HG03469 (cell line): Measurements from ENCODE around the gene LSM2.
A peak's percentile ranks its signal among the peaks of the same experiment; 100 is the strongest.
"Not testable (repeated sequence)": the region's sequence is repeated elsewhere in the genome, so short reads cannot be mapped to it uniquely, and the experiment has no call there.

Source experiments
- ATAC-seq: cut with Tn5 transposase; IDR thresholded peaks from one replicate; pipeline ENCODE4 v1.9.1; 2021; ENCODE audit warnings: mild to moderate bottlenecking, moderate library complexity, moderate number of reproducible peaks; ENCODE audit not compliant: unreplicated experiment

The LSM2 gene

DNA sequence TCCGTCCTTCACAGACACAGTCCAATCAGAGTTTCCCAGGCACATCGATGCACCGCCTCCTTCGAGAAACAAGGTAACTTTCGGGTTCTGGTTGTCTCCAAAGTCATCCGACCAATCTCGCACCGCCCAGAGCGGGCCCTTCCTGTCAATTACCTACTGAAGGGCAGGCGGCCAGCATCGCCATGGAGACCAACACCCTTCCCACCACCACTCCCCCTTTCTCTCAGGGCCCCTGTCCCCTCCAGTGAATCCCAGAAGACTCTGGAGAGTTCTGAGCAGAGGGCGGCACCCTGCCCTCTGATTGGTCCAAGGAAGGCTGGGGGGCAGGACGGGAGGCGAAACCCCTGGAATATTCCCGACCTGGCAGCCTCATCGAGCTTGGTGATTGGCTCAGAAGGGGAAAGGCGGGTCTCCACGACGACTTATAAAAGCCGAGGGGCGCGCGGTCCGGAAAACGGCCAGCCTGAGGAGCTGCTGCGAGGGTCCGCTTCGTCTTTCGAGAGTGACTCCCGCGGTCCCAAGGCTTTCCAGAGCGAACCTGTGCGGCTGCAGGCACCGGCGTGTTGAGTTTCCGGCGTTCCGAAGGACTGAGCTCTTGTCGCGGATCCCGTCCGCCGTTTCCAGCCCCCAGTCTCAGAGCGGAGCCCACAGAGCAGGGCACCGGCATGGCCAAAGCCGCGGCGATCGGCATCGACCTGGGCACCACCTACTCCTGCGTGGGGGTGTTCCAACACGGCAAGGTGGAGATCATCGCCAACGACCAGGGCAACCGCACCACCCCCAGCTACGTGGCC lies 20.7 kb upstream of the LSM2 start, which contains the start of gene HSPA1B:
TSS of gene HSPA1B (plus strand) at position 453 of the 794 bp plus-strand sequence. CDS start at position 666, 213 bp downstream.
- ATAC-seq: peak; percentile 29

DNA sequence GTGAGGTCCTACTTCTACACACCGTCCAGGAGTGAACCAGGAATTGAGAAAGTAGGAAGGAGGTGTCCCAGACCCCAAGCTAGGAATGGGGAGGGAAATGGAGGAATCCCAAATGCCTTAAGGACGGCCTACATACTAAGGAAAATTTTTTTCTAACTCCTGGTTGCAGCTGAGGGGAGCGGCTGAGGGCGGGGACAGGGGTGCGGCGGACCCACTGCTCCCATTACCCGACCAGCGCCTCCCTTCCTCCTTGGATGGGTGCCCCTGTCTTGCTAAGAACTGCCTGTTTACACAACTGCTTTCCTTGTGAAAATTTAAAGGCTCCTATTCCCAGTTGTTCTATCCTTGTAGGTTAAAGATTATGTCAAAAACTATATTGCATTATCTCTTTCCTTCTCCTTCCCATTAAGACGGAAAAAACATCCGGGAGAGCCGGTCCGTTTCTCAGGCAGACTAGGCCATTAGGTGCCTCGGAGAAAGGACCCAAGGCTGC lies 20.1 kb upstream of the LSM2 start:
- ATAC-seq: no peak

DNA sequence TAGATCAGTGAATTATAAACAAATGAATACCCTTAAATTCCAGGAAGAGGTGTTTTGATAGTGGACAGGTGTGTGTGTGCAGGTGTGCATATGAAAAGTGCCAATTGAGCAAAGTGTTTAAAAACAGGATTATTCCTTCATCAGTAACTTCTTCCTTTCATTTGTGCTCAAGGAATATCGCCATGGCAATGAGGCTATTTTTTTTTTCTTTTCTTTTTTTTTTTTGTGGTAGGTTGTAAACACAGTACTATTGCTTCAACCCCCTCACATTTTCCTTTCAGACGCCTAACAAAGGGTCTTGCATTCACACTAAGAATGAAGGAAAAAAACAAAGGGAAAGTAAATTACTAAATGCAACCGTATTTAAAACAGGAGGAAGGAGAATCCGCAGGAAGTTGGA lies 18.8 kb upstream of the LSM2 start:
- no peak for ATAC-seq

DNA sequence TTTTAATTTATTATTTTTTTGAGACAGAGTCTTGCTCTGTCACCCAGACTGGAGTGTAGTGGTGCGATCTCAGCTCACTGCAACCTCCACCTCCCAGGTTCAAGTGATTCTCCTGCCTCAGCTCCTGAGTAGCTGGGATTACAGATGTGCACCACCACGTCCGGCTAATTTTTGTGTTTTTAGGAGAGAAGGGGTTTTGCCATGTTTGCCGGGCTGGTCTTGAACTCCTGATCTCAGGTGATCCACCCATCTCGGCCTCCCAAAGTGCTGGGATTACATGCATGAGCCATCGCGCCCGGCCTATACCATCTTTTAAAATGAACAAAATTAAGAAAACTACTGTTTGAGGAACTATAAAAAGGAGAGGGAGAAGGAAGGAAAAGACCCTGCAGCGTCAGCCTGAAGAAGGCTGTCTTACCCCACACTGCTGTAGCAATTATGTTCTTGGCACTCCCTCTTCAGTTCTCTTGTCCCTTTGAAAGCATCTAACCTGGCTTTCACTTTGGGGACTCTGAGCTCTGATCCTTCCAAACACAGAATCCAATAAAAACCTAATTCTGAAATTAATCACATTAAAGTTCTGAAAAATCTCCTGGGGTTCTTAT lies 16.9 kb upstream of the LSM2 start:
- ATAC-seq: not testable (repeated sequence)

DNA sequence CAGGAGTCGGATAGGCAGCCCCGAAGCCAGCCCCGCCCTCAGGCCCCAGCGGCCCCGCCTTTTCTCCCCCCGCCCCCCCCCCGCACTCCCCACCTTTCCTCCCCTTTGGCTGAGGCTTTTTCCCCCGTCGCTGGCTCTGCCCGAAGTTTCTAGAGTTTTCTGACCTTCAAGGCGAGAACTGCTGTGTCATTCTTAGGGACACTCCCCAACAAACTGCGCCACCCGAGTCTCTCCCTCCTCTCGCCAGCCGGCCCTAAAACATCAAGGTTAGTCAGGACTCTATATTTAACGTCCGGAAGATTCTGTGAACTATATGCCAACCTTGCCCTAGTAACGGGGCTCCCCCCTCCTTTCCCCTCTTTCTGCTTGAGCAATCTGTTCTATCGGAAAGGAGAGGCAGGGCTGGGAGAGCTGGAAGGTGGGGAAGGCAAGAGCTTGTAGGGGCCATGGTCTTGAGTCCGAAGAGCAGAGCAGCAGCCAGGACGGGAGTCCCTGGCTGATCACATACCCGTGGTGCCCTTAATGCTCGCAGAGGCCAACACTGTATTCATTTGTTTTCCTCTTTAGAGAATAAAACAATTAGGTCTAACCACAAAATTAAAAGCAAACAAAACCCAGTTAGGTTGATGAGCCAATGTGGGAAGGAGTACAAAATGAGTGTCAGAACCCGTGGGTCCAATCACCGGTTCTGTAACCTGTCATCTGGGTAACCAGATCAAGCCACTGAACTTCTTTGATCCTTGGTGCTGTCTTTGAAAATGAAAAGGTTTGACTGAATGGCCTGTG lies 15.5 kb upstream of the LSM2 start:
- ATAC-seq: no peak

DNA sequence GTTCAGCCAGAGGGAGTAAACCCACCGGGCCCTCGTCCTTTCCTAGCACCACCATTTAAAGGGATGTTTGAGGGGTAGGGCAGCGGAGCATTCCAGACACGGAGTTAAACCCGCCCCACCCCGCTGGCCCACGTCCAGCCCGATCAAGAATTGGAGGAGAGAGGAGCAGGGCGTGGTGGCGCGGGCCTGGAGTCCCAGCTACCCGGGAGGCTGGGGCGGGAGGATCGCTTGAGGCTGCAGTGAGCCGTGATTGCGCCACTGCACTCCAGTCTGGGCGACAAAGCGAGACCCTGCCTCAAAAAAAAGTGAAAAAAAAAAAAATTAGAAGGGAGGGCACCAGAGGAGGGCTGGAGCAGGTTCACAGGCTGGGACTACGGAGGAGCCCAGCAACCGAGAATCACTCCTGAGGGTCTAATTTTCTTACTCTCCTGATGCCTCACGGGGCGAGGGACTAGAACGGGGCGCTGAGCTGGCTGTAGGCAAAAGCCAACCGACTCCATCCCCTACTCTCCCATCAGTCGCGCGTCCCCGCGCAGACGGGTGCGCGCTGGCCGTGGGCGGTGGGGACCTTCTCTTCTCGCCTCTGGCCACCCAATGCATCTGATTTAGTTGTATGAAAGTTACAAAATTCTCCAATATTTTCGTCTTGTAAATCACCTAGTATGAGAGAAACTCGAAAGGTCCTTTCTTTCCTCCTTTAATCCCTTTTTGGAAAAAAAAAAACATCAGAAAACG lies 14.7 kb upstream of the LSM2 start:
- no peak for ATAC-seq

DNA sequence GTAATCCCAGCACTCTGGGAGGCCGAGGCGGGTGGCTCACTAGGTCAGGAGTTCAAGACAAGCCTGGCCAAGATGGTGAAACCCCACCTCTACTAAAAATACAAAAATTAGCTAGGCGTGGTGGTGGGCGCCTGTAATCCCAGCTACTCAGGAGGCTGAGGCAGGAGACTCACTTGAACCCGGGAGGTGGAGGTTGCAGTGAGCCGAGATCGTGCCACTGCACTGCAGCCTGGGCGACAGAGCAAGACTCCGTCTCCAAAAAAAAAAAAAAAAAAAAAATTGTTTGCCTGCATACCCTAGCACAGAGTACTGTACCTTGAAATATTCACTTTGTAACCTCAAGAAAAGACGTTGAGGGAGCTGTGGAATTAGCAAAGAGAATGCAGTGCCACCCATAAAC lies 13.6 kb upstream of the LSM2 start:
- not testable (repeated sequence) for ATAC-seq

DNA sequence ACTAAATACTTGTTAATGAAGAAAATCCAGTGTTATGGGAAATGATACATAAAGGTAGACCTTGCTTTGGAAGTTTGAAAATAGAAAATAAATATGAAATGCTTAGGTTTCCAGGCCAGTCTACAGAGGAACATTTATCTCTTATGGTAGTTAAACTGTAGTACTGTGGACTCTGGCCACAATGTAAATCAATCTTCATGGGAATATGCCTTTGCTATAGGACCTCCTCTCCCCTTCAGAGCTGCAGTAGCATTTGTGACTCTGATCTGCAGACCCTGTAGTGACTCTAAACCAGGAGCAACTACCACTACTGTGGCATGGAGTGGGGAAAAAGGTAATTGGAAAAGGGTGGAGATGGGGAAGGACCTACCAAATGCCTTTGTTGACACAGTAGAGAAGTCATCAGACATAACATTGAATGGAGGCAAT lies 13.1 kb upstream of the LSM2 start:
- ATAC-seq: no peak

DNA sequence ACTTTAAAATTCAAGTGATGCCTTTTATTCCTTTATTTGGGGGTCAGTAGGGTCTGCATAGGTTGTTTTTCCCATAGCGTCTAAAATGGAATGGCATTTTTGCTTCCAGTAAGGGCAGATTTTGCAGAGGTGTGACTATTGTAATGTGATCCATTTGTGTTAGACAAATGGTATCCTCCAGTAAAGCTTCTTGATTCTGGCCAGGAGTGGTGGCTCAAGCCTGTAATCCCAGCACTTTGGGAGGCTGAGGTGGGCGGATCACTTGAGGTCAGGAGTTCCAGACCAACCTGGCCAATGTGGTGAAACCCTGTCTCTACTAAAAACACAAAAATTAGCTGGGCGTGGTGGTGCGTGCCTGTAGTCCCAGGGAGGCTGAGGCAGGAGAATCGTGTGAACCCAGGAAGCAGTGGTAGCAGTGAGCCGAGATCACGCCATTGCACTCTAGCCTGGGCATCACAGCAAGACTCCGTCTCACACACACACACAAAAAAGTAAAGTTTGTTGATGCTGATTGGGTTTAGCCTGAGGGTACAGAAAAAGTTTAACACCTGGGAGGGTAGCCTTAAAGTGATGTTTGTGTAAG lies 11.3 kb upstream of the LSM2 start:
- ATAC-seq: not testable (repeated sequence)

DNA sequence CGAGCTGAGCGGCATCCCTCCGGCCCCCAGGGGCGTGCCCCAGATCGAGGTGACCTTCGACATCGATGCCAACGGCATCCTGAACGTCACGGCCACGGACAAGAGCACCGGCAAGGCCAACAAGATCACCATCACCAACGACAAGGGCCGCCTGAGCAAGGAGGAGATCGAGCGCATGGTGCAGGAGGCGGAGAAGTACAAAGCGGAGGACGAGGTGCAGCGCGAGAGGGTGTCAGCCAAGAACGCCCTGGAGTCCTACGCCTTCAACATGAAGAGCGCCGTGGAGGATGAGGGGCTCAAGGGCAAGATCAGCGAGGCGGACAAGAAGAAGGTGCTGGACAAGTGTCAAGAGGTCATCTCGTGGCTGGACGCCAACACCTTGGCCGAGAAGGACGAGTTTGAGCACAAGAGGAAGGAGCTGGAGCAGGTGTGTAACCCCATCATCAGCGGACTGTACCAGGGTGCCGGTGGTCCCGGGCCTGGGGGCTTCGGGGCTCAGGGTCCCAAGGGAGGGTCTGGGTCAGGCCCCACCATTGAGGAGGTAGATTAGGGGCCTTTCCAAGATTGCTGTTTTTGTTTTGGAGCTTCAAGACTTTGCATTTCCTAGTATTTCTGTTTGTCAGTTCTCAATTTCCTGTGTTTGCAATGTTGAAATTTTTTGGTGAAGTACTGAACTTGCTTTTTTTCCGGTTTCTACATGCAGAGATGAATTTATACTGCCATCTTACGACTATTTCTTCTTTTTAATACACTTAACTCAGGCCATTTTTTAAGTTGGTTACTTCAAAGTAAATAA lies 10.6 kb upstream of the LSM2 start:
- not testable (repeated sequence) for ATAC-seq

DNA sequence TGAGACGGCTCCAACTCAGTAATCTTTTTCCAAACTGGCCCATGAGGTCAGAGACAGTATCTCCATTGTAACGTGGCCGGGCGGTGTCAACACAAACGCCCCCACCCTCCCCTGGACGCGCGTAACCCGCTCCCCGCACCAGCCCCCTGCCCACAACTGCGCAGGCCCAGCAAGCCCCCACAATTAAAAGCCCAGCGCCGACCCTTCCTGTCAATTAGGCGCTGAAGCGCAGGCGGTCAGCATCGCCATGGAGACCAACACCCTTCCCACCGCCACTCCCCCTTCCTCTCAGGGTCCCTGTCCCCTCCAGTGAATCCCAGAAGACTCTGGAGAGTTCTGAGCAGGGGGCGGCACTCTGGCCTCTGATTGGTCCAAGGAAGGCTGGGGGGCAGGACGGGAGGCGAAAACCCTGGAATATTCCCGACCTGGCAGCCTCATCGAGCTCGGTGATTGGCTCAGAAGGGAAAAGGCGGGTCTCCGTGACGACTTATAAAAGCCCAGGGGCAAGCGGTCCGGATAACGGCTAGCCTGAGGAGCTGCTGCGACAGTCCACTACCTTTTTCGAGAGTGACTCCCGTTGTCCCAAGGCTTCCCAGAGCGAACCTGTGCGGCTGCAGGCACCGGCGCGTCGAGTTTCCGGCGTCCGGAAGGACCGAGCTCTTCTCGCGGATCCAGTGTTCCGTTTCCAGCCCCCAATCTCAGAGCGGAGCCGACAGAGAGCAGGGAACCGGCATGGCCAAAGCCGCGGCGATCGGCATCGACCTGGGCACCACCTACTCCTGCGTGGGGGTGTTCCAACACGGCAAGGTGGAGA lies 8.5 kb upstream of the LSM2 start, which contains the start of the genes HSPA1A and HSPA1L:
TSS of gene HSPA1A (plus strand) at position 519 of the 814 bp plus-strand sequence. CDS start at position 733, 214 bp downstream.
TSS of gene HSPA1L (minus strand) at position 259 of the 814 bp plus-strand sequence. CDS start 3,311 bp downstream, outside the sequence.
- ATAC-seq: no peak

DNA sequence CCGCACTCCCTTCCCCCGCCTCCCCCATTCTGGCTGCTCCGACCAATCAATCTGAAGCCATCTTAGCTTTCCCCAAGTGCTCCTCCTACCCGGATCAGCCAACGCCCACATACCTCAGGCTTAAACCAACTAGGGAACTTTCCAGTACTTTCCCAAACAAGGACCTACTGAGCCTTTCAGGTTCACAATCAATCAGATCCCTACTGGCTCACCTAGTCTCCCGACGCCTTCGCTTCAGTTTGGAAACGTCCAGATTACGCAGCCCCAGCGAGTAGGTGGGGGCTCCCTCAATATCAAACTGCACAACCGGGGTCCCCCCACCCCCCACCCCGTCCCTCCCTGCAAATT lies 7.9 kb upstream of the LSM2 start:
- no peak for ATAC-seq

DNA sequence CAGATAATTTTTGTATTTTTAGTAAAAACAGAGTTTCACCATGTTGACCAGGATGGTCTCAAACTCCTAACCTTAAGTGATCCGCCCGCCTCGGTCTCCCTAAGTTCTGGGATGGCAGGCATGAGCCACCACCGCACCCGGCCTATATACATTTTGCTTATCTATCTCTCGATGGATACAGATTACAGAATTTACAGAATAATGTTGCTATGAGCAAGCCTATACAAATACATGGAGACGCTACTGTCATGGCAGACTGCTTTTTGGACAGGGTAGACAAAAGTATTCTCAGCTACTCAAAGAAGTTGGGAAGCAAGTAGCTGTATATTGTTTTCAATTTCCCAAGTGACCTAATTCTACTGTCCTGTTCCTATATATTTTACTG lies 6.7 kb upstream of the LSM2 start:
- no peak for ATAC-seq

DNA sequence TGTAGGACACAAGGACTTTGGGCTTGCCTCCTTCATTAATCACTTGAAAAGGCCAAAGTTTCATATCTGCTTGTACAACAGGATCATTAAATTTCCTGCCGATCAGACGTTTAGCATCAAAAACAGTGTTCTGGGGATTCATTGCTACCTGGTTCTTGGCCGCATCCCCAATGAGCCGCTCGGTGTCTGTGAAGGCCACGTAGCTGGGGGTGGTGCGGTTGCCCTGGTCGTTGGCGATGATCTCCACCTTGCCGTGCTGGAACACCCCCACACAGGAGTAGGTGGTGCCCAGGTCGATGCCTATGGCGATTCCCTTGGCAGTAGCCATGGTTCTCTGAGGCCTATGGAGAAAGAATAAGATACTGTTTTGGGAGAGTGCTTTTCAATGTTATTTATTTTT lies 4.9 kb upstream of the LSM2 start:
- no peak for ATAC-seq

DNA sequence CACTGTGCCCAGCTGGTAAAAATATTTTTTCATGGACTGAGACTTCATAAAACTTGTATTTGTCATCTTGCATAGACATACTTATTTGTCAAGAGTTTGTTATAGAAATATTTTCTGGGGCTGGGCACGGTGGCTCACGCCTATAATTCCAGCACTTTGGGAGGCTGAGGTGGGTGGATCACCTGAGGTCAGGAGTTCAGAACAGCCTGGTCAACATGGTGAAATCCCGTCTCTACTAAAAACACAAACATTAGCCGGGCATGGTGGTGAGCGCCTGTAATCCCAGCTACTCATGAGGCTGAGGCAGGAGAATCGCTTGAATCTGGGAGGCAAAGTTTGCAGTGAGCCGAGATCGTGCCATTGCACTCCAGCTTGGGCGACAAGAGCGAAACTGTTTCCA lies 1.8 kb upstream of the LSM2 start:
- not testable (repeated sequence) for ATAC-seq

DNA sequence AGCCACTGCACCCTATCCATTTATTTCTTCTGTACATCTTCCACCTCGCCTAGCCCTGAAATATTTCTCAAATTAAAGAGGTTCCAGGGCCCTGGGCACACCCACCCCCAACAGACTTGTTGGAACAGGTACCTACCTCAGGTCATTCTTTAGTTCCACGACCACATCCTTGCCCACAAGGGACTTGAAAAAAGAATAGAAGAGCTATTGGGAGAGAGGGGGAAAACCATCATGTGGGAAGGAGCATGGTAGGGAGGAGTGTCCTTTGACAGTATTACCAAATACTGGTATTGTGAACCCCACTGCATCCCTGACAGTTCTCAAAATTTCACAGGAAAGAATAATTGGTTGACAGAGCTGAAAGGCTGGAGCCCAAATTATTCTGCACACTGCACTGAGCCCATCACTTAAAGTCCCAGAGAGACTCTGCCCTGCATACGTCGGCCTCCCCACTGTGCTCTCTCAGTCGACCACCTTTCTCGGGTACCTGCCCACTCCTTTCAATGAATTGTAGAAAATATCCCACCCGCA lies 762 bp downstream of the LSM2 start:
- ATAC-seq: no peak

DNA sequence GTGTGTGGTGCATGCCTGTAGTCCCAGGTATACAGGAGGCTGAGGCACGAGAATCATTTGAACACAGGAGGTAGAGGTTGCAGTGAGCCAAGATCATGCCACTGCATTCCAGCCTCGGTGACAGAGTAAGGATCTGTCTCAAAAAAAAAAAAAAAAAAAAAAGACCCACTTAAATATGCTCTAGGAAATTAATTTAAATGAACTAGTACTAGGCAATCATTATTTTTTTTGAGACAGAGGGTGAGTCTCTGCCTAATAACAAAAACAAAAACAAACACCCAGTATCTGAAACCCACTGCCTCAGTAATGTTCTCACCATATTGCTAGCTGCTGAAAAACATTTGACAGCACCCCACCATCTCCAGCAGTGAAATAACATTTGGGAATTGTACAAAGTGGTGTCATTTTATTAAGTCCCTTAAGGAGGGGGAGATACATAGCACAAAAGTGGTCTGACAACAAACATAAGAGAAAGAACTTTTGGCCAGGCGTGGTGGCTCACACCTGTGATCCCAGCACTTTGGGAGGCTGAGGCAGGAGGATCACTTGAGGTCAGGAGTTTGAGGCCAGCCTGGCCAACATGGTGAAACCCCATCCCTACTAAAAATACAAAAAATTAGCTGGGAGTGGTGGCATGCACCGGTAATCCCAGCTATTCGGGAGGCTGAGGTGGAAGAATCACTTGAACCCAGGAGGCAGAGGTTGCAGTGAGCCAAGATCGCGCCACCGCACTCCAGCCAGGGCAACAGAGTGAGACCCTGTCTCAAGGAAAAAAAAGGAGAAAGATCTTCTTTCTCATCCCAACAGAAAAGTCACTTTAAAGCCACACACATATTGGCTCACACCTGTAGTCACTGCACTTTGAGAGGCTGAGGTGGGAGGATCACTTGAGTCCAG lies 5.5 kb downstream of the LSM2 start:
- not testable (repeated sequence) for ATAC-seq
